ENCODE data around the gene SLC44A1. TPM values are rescaled to one million over a fixed set of nuclear protein-coding genes. Genes with fewer than 3 reads are reported as not detected.

The SLC44A1 gene
- total RNA-seq, 6 experiments from 2014 or later, result 46.6 to 66.3 (median 56.0) TPM

GRCh38 chr9:105281272-105281671 lies 36.8 kb downstream of the SLC44A1 start:
- Mint-ChIP-seq H3K4me1 (ENCODE audit: low read depth) (peaks cover 28% of the 10 kb centered on the region), H3K27me3 (ENCODE audit: insufficient read depth) (peaks cover 1% of the 10 kb centered on the region; the same call in 1 of the 2 replicates), H3K36me3 (ENCODE audit: low read depth) (no peaks in the 10 kb centered on the region), H3K27ac (no peak overlapping the region; the same call in 1 of the 2 replicates), H3K4me3 (no peak overlapping the region), H3K9me3 (no peaks in the 10 kb centered on the region)
- no peak for DNase-seq
- no peak for TF ChIP-seq CTCF (IDR thresholded peaks at IDR 0.05)

- DNase-seq, result no peak
- H3K4me3 Mint-ChIP-seq, result no peak overlapping the region
- TF ChIP-seq CTCF (IDR thresholded peaks at IDR 0.05), result no peak
- H3K4me1 Mint-ChIP-seq (ENCODE audit: low read depth), result peaks cover 28% of the 10 kb centered on the region
- H3K36me3 Mint-ChIP-seq (ENCODE audit: low read depth), result no peaks in the 10 kb centered on the region
- H3K27ac Mint-ChIP-seq, result no peak overlapping the region
- peaks cover 1% of the 10 kb centered on the region; the same call in 1 of the 2 replicates for H3K27me3 Mint-ChIP-seq (ENCODE audit: insufficient read depth)
- no peaks in the 10 kb centered on the region for H3K9me3 Mint-ChIP-seq
Measured at GRCh38 chr9:105281926-105282325, 37.5 kb downstream of the SLC44A1 start.

- Mint-ChIP-seq H3K4me3 (no peak overlapping the region), H3K27me3 (ENCODE audit: insufficient read depth) (peaks cover 1% of the 10 kb centered on the region; the same call in 1 of the 2 replicates), H3K9me3 (no peaks in the 10 kb centered on the region), H3K36me3 (ENCODE audit: low read depth) (no peaks in the 10 kb centered on the region), H3K27ac (no peak overlapping the region), H3K4me1 (ENCODE audit: low read depth) (peaks cover 28% of the 10 kb centered on the region)
- TF ChIP-seq CTCF (IDR thresholded peaks at IDR 0.05), result no peak
- no peak for DNase-seq
Measured at GRCh38 chr9:105282870-105283621, 38.6 kb downstream of the SLC44A1 start.

GRCh38 chr9:105283795-105284194 lies 39.3 kb downstream of the SLC44A1 start:
- H3K27me3 Mint-ChIP-seq (ENCODE audit: insufficient read depth), result peaks cover 1% of the 10 kb centered on the region; the same call in 1 of the 2 replicates
- no peak for TF ChIP-seq CTCF (IDR thresholded peaks at IDR 0.05)
- no peak overlapping the region for H3K27ac Mint-ChIP-seq
- no peaks in the 10 kb centered on the region for H3K36me3 Mint-ChIP-seq (ENCODE audit: low read depth)
- H3K4me1 Mint-ChIP-seq (ENCODE audit: low read depth), result peaks cover 28% of the 10 kb centered on the region
- no peaks in the 10 kb centered on the region for H3K9me3 Mint-ChIP-seq
- no peak for DNase-seq
- H3K4me3 Mint-ChIP-seq, result no peak overlapping the region

GRCh38 chr9:105284463-105284862 lies 40.0 kb downstream of the SLC44A1 start:
- H3K27ac Mint-ChIP-seq, result no peak overlapping the region

More at GRCh38 chr9:105284463-105284862, 40.0 kb downstream of the SLC44A1 start:
- Mint-ChIP-seq H3K36me3 (ENCODE audit: low read depth) (no peaks in the 10 kb centered on the region), H3K27me3 (ENCODE audit: insufficient read depth) (peaks cover 1% of the 10 kb centered on the region; the same call in 1 of the 2 replicates), H3K4me1 (ENCODE audit: low read depth) (peaks cover 28% of the 10 kb centered on the region), H3K4me3 (no peak overlapping the region), H3K9me3 (no peaks in the 10 kb centered on the region)
- no peak for DNase-seq
- TF ChIP-seq CTCF (IDR thresholded peaks at IDR 0.05), result no peak

Measured in HFFc6 (cell line).